Testis (tissue), 3 donors: ENCODE measurements around the gene SEC22A. TPM values are rescaled to one million over a fixed set of nuclear protein-coding genes. Genes with fewer than 3 reads are reported as not detected.

Source experiments
- DNase-seq: peaks from one replicate; pipeline ENCODE4 v3.0.0-alpha.2; 2019
- H3K27ac ChIP-seq, 2 donors: fragments of 200-600 bp; sonication (generic); one replicate each; pipeline ENCODE4 v1.5.1; 2019
- H3K27me3 ChIP-seq: fragments of 200-600 bp; sonication (generic); one replicate; pipeline ENCODE4 v1.5.1; 2019
- H3K36me3 ChIP-seq: fragments of 200-600 bp; sonication (generic); one replicate; pipeline ENCODE4 v1.5.1; 2017; ENCODE audit warnings: low read depth; ENCODE audit errors: missing control alignments
- H3K4me1 ChIP-seq: fragments of 200-600 bp; sonication (generic); one replicate; pipeline ENCODE4 v1.5.1; 2019
- H3K4me3 ChIP-seq, 2 donors: fragments of 200-600 bp; sonication (generic); one replicate each; pipeline ENCODE4 v1.5.1; 2017 to 2019
- H3K9me3 ChIP-seq: fragments of 200-600 bp; sonication (generic); one replicate; pipeline ENCODE4 v1.5.1; 2017
- POLR2A ChIP-seq: fragments of 450-650 bp; IDR thresholded peaks from one replicate; pipeline ENCODE4 v1.6.1; 2017; ENCODE audit warnings: antibody characterized with exemption, mild to moderate bottlenecking, moderate library complexity
- WGBS, 2 donors: methylation state at CpG; one replicate each; pipeline ENCODE4 v1.1.5; 2018; 5-methylcytosine and 5-hydroxymethylcytosine counted together
- intact Hi-C: fragments of 100-400 bp; cut with DNase I; formaldehyde crosslinking; loops from one replicate; pipeline ENCODE4 v1.15.1; 2023; ENCODE audit warnings: low total_unique reads
- polyA plus RNA-seq: library from polyadenylated mRNA; stranded (reverse); fragments of 350-450 nt; fragmentation: Illumina TruSeq; extraction: RNeasy Lipid Tissue Mini Kit (QIAGEN cat#74804); gene quantifications from one replicate; pipeline ENCODE4 v1.2.3, GENCODE V29; 2014; ENCODE audit warnings: low read depth, low replicate concordance; ENCODE audit not compliant: insufficient read depth
- total RNA-seq, 2 donors: library from RNA; depleted of rRNA; stranded (reverse); fragments of >200 nt; gene quantifications; one replicate each; pipeline ENCODE4 v1.2.3, GENCODE V29; 2016
- TF ChIP-seq, protein P1 (sequence below), 3 experiments: fragments of 450-650 bp in 2 of 3; fragments of 200-600 bp in 1 of 3; sonication (generic) in 1 of 3; IDR thresholded peaks; one replicate each; pipeline ENCODE4 v1.5.1; 2016 to 2019; ENCODE audit warnings: antibody characterized with exemption in 3 of 3, mild to moderate bottlenecking in 2 of 3, moderate library complexity in 1 of 3

Gene SEC22A
- total and polyA plus RNA-seq, 3 donors from 2014 or later, result 52.0 to 59.6 (median 58.8) TPM

- Histone ChIP-seq H3K4me3 (no peak overlapping the region), H3K4me1 (no peaks in the 10 kb centered on the region), H3K27ac (no peak overlapping the region), H3K27me3 (no peaks in the 10 kb centered on the region), H3K9me3 (no peaks in the 10 kb centered on the region), H3K36me3 (no peaks in the 10 kb centered on the region)
- no peak for DNase-seq
- TF ChIP-seq POLR2A, result no peak
- TF ChIP-seq, protein P1, sequence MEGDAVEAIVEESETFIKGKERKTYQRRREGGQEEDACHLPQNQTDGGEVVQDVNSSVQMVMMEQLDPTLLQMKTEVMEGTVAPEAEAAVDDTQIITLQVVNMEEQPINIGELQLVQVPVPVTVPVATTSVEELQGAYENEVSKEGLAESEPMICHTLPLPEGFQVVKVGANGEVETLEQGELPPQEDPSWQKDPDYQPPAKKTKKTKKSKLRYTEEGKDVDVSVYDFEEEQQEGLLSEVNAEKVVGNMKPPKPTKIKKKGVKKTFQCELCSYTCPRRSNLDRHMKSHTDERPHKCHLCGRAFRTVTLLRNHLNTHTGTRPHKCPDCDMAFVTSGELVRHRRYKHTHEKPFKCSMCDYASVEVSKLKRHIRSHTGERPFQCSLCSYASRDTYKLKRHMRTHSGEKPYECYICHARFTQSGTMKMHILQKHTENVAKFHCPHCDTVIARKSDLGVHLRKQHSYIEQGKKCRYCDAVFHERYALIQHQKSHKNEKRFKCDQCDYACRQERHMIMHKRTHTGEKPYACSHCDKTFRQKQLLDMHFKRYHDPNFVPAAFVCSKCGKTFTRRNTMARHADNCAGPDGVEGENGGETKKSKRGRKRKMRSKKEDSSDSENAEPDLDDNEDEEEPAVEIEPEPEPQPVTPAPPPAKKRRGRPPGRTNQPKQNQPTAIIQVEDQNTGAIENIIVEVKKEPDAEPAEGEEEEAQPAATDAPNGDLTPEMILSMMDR (IDR thresholded peaks at IDR 0.05), result no peak
- intact Hi-C loops, result no loop called here
- 85 to 88% methylated on average over 17 of the region's 17 CpGs for WGBS, 2 donors
These were observed 82.1 kb downstream of the SEC22A start for GRCh38 chr3:123283657-123284398.

DNA sequence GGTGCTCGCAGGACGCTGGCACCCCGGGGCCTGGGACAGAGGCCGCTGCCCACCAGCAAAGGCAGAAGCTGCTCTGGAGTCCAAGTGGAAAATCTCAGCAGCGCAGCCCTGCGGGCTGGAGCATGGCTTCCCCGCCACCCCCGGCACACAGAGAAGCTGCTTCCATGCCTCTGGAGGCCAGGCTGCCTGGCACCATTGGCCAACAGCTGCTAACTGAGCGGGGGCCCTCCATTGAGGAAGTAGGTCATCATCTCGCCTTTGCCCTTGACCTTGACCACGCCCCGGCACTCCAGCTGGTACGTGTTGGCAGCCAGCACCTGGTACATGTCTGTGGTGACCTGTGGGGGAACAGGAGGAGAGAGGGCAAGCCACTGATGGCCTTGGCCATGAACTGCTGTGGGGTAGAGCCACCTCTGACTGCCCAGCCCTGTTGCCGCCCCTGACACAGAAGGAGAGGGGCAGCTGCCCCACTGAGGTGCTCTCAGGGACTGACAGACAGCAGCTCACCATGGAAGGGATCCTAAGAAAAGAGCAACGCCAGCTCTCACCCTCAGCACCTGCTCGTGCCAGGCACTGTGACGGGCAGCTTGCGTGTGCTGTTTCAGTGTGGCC is 82.8 kb downstream of the SEC22A start:
- Histone ChIP-seq H3K4me3 (no peak overlapping the region), H3K4me1 (no peaks in the 10 kb centered on the region), H3K36me3 (no peaks in the 10 kb centered on the region), H3K9me3 (no peaks in the 10 kb centered on the region), H3K27me3 (no peaks in the 10 kb centered on the region), H3K27ac (no peak overlapping the region)
- 61 to 100% methylated on average over 3 to 18 of the region's 18 CpGs for WGBS, 2 donors
- DNase-seq, result no peak
- no peak for TF ChIP-seq POLR2A
- TF ChIP-seq, protein P1 (IDR thresholded peaks at IDR 0.05), result no peak
- intact Hi-C loops, result no loop called here

- Histone ChIP-seq H3K36me3 (no peaks in the 10 kb centered on the region), H3K27ac (no peak overlapping the region), H3K27me3 (no peaks in the 10 kb centered on the region), H3K4me3 (no peak overlapping the region), H3K4me1 (no peaks in the 10 kb centered on the region), H3K9me3 (no peaks in the 10 kb centered on the region)
- WGBS, 2 donors, result 70 to 78% methylated on average over 9 of the region's 9 CpGs
- intact Hi-C loops, result no loop called here
- no peak for DNase-seq
- no peak for TF ChIP-seq POLR2A
- TF ChIP-seq, protein P1 (IDR thresholded peaks at IDR 0.05), result no peak
These were observed 83.3 kb downstream of the SEC22A start for GRCh38 chr3:123285066-123285465.

DNA sequence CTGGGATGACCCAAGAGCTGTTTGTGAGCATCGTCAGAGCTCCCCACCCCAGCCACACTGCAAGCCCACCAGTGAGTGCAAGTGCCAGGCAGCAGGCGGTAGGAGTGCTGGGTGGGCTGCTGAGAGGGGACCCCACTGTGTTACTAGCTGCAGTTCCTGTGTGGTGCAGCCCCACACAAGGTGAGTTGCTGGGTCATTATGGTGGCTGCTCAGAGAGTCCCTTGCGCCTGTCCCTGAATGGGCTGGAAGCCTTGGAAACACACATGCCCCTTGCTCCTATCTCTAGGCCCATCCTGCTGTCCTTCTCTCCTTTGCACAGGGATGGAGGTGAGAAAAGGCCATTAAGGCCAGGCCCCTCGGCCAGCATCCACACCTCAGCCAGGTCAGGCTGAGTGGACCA is 83.7 kb downstream of the SEC22A start:
- Histone ChIP-seq H3K27me3 (no peaks in the 10 kb centered on the region), H3K27ac (no peak overlapping the region), H3K4me1 (no peaks in the 10 kb centered on the region), H3K4me3 (no peak overlapping the region), H3K9me3 (no peaks in the 10 kb centered on the region), H3K36me3 (no peaks in the 10 kb centered on the region)
- intact Hi-C loops, result no loop called here
- WGBS, 2 donors, result 83 to 96% methylated on average over 4 of the region's 4 CpGs
- DNase-seq, result no peak
- TF ChIP-seq, protein P1 (IDR thresholded peaks at IDR 0.05), result no peak
- TF ChIP-seq POLR2A, result no peak
